GM10266 (cell line): ENCODE results near the gene METTL1.

Source experiments
- DNase-seq: peaks from one replicate; pipeline ENCODE4 v3.0.0; 2012; ENCODE audit errors: extremely low spot score
- TF ChIP-seq, protein P1 (sequence below): IDR thresholded peaks from 2 replicates; pipeline ENCODE4 v1.5.1; 2012; ENCODE audit warnings: mild to moderate bottlenecking, low read depth; ENCODE audit not compliant: control insufficient read depth, insufficient read depth; ENCODE audit errors: missing control alignments

METTL1 gene

DNA sequence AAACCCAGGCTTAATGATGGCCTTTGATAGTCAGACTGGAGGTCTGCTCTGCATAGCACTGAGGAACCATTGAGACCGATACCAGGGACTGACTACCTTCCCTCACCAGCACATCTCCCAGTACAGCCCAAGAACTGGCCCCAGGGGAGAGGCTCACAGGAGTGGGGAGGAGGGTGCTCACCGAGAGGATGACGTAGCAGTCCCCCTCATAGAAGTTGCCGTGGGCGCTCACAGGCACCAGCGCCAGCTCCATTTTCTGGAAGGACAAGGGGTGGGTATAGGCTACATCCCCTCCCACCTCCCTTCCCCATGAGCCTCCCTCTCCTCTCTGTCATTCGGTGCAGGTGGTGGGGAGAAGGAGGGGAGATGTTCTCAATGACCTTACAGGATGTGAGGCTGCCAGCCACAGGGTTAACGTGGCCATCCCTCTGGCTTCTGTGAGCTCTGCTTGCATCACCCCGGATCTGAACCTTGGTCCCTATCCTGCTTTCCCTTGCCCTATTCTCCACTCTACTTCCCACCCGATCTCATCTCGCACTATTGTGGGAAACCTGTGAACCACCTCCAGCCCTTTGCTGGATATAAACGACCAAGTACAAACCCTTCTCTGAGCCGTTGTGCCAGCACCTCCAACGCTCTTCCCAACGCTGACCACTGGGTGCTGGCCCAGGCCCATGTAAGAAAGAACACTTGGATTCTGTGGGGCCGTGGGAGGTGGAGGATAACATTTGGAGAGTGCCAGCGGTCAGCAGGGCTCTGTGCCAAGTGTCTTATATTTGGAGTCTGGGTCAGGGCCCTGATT is 42.3 kb upstream of the METTL1 start:
- TF ChIP-seq, protein P1, sequence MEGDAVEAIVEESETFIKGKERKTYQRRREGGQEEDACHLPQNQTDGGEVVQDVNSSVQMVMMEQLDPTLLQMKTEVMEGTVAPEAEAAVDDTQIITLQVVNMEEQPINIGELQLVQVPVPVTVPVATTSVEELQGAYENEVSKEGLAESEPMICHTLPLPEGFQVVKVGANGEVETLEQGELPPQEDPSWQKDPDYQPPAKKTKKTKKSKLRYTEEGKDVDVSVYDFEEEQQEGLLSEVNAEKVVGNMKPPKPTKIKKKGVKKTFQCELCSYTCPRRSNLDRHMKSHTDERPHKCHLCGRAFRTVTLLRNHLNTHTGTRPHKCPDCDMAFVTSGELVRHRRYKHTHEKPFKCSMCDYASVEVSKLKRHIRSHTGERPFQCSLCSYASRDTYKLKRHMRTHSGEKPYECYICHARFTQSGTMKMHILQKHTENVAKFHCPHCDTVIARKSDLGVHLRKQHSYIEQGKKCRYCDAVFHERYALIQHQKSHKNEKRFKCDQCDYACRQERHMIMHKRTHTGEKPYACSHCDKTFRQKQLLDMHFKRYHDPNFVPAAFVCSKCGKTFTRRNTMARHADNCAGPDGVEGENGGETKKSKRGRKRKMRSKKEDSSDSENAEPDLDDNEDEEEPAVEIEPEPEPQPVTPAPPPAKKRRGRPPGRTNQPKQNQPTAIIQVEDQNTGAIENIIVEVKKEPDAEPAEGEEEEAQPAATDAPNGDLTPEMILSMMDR, result no peak
- no peak for DNase-seq

DNA sequence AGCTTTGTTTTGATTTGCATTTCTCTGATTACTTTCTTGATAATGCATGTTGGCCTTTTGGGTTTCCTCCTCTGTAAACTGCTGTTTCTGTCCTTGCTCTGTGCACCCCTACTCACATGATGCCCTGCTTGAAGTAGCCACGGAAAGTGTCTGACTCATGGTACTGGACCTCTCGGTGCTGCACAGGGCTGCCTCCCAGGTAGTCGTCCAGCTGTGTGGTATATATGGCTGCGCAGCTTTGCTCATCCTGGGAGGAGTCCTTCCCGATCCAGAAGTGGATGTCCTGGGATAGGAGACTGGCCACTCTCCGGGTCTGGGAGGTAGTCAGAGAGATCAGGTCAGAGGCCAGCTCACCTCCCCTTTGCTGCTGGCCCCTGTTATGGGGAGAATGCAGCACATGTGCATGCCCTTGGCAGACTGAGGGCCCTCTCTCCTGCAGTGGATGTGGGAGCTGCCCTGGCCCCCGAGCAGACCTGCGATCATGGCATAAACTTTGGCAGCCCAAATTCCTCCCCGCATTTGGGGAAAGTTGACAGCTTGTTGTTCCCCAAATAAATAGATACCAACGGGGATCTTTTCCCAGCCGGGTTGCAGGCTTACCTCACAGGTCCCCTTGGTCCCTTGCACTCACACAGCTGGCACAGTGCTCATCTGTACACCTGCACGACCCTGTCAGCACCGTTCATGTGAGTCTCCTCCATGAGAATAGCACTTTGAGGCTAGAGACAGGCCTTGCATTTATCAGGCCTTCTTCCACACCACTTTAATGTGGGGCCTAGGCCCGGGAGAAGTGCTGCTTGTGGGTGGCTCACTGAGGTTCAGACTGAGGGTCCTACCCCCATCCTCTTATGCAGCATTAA is 41.4 kb upstream of the METTL1 start:
- TF ChIP-seq, protein P1, result no peak
- DNase-seq, result no peak

DNA sequence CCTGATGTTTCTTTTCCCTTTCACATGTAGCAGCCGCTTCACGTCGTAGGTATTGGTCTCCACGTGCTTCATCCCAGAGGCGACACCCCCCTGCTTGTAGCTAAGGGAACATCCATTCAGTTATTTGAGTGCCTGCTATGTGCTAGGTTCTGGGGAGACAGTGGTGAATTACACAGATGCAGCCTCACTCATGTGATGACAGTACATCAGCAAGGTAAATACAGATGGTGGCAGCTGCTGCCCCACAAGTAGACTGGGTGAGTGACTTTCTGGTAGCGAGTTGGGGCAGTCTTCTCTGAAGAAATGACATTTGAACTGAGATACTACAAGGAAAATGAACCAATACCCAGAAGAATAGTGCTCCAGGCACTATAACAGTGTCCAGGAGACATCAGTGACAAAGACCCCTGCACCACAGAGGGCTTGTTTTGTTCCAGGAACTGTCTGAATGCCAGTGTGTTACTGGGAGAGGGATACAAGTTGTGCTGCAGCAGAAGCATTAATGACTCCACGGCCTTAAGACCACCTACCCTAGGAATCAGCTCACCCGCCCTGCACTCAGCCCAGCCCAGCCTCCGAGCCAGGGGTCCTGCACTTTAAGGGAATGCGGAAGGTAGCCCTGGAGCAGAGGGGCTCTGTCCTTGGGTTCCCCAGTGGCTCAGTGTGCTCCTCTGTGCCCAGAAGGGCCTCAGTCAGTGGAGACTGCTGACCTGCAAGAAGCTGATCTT is 39.3 kb upstream of the METTL1 start:
- no peak for DNase-seq
- TF ChIP-seq, protein P1, result no peak

DNA sequence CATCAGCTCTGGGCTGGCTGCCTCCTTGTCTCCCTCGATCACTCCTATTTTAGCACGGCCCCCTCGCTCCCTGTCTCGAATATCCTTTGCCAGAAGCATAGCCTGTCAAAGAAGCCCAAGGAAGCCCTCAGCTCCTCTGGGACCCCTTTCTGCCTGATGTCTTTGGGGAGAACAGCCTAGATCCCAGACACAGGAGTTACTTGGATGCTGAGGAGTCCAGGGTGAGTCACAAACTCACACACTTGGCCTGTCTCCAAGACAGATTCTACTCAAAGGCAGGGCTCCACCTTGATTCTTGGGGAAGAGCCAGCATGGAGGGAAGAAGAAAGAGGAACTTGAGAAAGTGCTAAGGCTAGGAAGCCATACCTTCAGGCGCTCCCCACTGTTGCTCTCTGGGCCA is 38.5 kb upstream of the METTL1 start:
- TF ChIP-seq, protein P1, result no peak
- DNase-seq, result no peak

DNA sequence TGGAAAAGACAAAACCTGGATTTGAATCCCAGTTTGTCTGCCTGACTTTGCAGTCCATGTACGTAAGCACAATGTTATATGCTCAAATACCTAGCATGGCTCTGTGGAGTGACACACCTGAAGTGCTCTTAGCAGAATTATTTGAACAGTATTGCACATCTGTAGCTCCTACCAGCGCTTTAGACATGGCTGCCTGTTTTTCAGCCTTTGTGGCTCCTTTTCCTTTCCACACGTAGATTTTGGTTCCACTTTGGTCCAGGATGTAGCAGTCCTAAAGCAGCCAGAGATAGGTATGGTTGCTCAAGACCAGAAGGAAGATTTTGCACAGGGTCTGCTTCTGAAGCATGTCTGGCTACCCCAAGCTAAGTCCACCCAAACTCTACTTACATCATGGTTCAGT is 37.5 kb upstream of the METTL1 start:
- DNase-seq, result no peak
- TF ChIP-seq, protein P1, result no peak

DNA sequence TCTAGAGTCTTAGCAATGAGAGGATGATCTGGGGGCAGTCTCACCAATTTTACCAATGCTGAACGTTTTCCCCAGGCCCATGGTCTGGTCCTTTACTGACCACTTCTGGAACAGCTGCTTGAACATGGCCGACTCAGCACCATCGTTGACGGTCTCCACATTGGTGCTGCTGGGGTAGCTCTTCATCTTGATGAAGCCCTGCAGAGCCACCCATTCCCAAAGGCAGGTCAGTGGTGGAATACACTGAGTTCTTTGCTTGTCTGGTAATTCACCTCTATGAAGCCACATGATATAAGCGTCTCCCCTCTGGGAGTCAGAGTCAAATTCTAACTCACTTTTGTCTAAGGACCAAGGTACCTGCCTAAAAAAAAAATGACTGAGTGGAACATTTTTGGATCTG is 36.4 kb upstream of the METTL1 start:
- no peak for DNase-seq
- TF ChIP-seq, protein P1, result no peak
